Vagina (tissue), 2 donors: Measurements from ENCODE around the gene SBK1.

ENCODE experiments used
- POLR2AphosphoS5 ChIP-seq, 2 donors: sonication (generic); formaldehyde crosslinking; IDR thresholded peaks; one replicate each; pipeline ENCODE4 v1.9.0; 2017; ENCODE audit warnings: antibody characterized with exemption in 2 of 2, mild to moderate bottlenecking in 2 of 2, low read depth in 1 of 2; ENCODE audit not compliant: insufficient read depth in 1 of 2
- TF ChIP-seq, protein P1 (sequence below), 3 experiments: fragments of 450-650 bp in 2 of 3; fragments of 200-600 bp in 1 of 3; sonication (generic) in 1 of 3; IDR thresholded peaks; one replicate each; pipeline ENCODE4 v1.5.1; 2017 to 2019; ENCODE audit warnings: antibody characterized with exemption in 3 of 3, mild to moderate bottlenecking in 2 of 3, moderate library complexity in 2 of 3

- TF ChIP-seq, protein P1, sequence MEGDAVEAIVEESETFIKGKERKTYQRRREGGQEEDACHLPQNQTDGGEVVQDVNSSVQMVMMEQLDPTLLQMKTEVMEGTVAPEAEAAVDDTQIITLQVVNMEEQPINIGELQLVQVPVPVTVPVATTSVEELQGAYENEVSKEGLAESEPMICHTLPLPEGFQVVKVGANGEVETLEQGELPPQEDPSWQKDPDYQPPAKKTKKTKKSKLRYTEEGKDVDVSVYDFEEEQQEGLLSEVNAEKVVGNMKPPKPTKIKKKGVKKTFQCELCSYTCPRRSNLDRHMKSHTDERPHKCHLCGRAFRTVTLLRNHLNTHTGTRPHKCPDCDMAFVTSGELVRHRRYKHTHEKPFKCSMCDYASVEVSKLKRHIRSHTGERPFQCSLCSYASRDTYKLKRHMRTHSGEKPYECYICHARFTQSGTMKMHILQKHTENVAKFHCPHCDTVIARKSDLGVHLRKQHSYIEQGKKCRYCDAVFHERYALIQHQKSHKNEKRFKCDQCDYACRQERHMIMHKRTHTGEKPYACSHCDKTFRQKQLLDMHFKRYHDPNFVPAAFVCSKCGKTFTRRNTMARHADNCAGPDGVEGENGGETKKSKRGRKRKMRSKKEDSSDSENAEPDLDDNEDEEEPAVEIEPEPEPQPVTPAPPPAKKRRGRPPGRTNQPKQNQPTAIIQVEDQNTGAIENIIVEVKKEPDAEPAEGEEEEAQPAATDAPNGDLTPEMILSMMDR (IDR thresholded peaks at IDR 0.05): no peak
- TF ChIP-seq POLR2AphosphoS5 (IDR thresholded peaks at IDR 0.05; ENCODE audit: insufficient read depth in 1 of 2, low read depth in 1 of 2): no peak
These were observed 2.1 kb upstream of the SBK1 start for GRCh38 chr16:28289939-28290858.
